ENCODE results near the gene NCOR2.

NCOR2 gene

DNA sequence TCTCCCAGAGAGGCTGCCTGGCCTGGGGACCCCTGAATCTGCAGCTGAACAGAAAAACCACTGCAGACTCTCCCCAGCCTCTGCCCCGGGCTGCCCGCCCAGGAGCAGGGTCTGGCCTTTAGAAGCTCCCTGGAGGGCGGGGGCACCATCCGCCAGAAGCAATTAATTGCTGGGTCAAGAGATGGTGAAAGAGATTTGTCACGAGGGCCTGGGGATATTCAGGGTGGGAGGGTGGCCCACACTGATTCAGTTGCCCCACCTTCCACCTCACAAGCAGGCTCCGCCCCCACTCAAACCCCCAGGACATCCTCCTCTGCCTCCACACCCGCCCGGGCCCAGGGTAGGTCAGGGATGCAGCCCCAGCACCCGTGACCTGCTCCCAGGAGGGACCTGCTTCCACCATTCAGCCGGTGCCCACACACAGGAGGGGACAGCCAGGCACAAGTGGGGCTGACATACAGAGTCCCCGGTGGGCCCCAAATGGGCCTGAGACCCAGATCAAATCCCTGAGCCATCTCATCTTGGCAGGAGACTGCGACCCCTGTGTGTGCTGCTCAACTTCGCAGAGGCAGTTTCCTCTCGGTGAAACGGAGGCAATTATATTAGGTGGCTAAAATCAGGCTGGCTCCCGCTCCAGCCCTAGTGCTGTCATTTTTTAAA, 23.0 kb downstream of the NCOR2 start:
- no peak for DNase-seq (ENCODE audit: low read depth)

DNA sequence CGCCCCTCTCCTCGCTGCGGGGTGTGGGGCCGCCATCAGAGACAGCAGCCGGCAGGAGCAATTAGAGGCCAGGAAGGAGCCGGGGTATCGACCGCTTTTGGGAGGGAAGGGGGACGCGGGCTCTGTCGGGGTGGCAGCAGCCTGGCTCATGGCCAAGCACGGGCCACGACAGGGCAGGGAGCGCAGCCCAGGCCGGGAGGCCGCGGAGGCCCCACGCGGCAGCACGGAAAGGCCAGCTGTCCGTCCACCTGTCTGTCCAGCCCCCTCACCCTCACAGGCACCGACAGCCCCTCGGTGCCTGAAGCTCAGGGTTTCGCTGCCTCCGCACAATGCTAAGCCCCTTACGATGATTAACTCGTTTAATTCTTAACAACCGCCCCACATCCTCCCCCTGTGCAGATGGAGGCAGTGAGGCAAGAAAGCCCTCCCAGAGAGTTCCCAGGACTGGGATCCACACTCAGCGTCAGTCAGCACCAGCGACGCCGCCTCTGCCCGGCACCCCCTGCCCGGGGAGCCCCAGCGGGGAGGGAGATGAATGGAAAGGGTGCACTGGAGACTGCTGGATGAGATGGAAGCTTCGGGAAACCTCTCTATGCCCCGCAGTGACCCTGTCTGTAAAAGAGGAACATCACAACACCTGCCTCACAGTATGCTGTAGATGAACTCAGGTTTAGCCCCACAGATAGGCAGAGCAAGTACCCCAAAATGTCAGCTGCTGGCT, 23.7 kb downstream of the NCOR2 start:
- DNase-seq (ENCODE audit: low read depth): no peak

DNA sequence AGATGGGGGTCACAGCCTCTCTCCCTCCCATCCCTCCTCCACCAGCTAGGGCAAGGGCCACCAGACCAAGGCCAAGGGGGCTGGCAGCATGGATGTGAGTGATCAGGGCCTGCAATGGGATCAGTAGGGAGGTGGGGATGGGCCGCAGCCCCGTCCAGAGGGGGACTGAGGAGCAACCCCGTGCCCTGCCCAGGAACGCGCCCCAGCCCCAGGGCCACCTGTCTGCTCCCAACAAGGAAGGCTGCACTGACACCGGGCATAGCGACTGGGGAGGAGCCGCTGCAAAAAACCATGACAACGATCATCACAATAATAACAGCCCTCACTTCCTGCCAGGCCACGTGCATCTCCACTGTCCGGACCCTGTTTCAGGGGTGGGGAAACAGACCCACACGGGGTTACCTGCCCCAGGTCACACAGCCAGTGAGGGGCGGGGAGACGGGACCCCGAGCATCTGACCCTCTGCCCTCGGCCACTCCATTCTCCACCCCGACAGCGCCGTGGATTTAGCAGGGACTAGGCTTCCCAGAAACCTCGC, 24.3 kb downstream of the NCOR2 start:
- peak; percentile 18 for DNase-seq (ENCODE audit: low read depth)

DNA sequence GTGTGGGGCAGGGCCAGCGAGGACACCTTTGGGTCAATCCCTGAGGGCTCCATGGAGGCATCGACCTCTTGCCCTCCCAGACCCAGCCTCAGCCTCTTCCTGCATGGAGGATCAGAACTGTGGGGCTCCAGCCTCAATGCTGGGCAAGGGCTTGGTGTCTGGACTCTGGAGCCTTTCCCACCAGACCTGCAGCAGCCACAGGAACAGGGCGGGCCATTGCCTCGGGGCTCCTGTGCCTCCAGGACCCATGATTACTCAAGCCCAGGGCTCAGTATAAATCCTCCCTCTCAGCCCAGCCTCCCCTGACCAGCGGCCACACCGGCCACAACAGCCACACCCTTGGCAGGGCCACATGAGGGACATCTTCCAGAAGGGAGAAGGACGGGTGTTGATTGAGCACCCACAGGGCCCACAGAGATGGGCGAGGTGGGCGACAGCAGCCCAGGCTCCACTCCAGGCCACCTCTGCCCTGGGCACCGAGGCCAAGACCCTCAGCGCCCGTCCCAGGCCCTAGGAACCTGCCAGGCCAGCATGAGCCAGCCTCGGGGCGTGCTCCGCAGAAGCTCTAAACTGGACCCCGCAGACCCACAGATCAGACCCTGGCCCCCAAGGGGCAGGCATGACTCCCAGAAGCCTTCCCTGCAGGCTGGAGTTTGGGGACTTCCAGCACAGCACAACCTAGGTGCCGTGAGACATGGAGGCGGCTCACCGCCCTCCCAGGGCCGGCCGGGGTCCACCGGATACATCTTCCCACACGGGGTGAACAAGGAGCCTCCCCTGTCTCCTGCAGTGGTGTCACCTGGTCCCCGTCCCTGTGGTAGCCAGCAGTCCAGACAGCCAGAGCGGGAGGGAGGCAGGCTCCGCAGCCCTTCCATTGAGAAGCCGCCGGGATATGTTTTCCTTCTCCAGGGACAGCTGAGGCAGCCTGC, 25.1 kb downstream of the NCOR2 start:
- no peak for DNase-seq (ENCODE audit: low read depth)

DNA sequence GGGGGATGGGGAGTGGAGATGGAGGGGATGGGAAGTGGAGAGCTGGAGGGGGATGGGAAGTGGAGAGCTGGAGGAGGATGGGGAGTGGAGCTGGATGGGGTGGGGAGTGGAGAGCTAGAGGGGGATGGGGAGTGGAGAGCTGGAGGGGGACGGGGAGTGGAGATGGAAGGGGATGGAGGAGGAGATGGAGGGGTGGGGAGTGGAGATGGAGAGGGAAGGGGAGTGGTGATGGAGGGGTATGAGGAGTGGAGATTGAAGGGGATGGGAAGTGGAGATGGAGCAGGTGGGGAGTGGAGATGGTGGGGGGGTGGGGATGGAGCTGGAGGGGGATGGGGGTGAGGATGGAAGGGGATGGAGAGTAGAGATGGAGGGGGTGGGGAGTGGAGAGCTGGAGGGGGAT, 26.1 kb downstream of the NCOR2 start:
- DNase-seq (ENCODE audit: low read depth): no peak

DNA sequence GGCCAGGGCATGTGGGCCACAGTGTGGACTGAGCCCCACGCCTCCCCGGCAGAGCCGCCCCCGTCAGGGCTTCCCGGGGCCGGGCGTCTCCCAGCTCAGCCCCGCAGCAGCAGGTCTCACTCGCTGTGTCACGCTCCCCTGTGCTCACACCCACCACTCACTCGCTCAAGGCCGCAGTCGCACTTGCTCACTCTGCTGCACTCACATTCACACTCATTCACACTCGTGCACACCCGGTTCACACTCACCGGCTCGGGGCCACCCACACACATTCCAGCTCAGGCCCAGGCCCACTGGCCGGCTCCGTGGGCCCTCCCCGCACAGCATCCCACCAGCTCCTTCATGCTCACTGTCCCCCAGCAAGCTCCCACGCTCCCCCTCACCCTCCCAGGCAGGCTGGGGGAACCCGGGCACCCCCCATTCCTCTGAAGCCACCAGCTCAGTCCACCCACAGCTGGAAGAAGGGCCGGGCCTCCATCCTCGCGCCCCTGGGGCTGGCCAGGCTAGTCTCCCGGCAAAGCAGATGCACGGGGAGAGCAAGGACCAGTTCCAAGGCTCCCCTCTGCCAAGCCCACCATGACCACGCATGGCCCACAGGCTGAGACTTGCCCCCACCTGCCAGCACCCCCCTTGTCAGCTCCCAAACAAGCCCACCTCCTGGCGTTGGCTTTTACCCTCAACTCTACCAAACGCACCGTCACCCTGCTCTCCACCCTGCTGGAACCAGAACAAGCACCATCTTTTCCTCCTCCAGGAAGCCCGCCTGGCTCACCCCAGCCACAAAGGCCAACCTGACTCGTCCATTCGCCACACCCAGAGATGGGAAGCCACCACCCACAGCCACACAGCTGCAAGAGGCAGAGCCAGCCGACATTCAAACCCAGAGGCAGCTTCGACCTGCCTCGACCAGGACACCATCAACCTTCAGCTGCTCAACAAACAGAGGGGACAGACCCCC, 28.0 kb downstream of the NCOR2 start:
- no peak for DNase-seq (ENCODE audit: low read depth)

DNA sequence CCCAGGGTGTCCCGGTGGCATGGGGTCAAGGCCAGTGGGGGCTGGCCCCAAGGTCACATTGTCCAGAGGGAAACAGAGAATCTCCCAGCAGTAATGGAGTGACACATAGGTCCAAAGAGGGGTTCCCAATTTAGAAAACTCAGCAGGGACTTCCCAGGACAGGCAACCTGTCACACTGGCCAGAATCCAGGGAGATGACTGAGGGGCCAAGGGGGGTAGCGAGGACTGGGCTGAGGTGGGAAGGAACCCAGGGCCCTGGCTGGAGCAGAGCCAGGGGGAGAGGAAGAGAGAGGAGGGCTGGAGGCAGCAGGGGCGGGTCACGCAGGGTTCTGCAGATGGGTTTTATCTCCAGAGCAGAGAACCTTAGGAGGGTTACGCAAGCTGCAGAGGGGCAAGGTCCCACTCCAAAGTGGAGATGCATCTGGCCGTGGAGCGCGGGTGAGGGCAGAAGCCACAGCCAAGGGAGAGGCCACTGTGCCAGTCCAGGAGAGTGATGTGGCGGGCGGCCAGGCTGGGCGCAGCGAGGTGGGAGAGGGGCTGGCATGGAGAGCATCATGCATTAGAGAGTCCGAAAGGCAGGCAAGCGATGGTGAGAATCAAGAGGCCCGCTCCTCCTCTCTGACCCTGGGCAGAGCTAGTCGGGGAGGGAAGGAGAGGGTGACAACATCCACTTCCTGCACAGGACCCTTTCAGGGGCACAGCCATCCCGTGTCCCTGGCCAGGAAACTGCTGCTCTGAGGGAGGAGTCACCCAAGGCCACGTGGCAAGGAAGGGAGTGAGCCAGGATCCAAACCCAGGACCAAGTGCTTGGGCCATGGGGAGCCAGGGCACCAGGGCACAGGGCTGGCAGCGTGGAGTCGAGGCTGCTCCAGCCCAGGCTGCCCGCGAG, 29.0 kb downstream of the NCOR2 start:
- DNase-seq (ENCODE audit: low read depth): no peak

DNA sequence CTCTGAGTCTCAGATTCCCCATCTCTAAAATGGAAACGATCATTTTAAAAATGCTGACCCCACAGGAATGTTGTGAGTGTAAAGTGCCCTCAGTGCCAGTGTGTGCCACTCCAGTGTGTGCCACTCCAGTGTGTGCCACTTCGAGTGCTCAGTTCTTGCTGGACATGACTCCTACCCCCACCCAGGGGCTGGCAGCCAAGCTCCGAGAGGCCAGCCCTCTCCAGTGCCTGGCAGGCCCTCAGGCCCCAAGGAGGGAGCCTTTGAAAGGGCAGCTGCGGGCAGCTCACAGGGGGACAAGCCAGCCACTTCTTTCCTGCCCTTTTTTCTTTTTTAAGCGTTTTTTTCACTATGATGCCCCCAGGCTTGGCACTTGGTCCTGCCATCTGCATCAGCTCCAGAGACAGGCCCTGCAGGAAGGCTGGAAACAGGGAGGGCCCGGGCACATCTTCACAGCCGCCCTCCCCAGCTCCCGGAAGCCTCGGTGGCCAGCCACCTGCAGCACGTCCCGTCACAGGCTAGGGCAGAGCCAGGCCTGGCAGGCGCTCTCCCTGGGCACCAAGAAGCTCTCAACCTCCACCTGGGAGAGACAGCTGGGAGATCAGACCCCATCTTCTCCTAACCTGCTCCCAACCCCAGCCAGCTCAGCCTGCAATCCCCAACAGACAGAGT, 29.8 kb downstream of the NCOR2 start:
- no peak for DNase-seq (ENCODE audit: low read depth)

DNA sequence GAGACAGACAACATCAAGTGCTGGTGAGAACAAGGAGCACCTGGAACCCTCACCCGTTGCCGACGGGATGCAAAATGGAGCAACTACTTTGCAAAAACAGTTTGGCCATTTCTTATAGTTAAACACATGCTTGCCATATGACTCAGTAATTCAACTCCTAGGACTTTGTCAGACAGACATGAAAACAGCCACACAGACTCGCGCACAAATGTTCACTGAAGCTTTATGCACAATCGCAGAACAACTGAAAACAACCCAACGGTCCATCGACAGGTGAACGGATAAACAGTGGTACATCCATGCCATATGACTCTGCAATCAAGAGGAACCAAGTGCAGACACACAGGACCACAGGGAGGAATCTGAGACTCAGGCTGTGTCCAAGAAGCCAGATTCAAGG, 30.8 kb downstream of the NCOR2 start:
- DNase-seq (ENCODE audit: low read depth): no peak

DNA sequence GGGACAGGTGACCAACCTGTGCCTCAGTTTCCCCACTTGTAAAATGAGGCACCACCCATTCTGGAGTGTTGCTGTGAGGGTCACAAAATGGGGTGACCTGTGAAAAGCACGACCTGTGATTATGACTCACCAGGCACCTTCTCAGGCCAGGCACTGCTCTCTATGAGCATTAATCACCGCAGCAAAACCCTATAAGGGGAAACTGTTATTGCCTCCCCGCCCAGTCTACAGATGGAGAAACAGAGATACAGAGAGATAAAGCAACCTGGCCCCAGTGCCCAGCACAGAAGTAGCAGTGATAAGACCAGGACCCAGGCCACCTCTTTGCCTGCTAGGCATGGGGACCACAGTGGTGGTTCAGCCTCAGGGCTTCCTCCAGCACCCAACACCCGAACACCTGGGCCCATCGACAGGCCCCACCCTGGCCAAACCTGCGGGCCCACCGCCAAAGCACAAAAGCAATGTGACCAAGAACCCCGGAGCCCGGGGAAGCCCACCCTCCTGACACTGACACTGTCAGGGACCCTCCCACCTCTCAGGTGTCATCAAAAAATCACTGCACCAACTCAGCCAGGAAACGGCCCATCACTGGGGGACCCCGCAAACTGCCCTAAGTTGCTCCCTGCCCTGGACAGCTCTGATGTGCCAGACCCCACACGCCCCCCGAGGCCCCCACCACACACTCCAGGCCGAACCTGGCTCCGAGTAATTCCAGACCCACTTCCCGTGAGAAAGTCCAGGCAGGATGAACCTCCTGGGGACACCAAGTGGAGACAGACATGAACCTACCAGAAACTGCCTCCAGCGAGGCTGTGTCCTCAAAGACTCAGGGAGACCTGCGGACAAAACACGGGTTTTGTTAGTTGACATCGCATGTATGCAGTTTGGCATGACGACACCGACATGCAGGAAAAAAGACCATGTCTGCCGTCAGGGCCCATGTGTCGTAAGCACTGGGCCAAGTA, 32.4 kb downstream of the NCOR2 start:
- DNase-seq (ENCODE audit: low read depth): no peak

DNA sequence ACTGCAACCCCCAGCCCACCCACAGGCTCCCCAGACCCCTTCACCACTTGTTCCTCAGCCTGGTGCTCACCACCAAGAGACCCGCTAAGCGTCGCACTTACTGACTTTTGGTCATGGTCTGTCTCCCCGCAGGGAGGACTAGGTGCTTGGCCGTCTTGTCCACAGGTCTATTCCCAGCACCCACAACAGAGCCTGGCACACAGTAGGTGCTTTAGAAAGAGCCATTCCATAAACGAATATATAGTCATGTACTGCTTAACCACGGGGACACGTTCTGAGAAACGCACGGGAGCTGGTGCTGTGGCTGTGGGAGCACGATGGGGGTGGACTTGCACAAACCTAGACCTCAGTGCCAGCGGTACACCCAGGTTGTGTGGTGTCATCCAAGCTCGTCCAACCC, 34.0 kb downstream of the NCOR2 start:
- DNase-seq (ENCODE audit: low read depth): no peak

DNA sequence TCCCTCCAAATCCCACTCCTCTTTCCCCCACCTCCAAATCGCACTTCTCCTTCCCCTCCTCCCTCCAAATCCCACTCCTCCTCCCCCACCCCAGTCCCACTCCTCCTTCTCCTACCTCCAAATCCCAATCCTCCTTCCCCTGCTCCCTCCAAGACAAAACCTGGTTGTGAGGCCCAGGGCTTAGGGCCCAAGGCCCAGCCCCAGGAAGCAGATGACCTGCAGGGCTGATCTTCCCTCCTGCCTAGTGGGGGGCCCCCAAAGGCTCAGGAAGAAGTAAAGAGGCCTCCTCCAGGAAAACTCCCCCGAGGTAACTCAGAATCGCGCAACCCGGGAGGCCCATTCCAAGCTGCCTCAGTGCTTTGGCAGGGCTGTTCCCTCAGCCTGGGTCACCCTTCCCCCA, 34.4 kb downstream of the NCOR2 start:
- no peak for DNase-seq (ENCODE audit: low read depth)

DNA sequence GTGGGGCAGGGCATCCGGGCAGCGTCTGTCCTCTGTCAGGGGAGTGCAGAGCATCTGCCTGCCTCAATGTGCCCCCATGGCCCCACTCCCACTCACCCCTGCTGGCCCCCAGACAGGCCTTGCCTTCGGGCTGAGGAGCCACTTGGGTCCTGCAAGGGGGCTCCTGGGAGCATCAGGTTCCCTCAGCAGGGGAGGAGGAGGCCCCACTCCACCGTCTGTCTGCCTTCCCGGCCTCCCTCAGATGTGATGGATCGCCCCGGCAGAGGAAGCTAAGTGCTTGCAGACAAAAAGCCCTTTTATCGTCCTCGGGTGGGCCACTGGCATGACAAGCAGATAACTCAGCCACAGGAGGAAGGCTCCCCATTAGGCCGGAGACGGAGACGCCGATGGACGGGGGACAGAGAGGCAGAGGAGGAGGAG, 35.1 kb downstream of the NCOR2 start:
- no peak for DNase-seq (ENCODE audit: low read depth)

DNA sequence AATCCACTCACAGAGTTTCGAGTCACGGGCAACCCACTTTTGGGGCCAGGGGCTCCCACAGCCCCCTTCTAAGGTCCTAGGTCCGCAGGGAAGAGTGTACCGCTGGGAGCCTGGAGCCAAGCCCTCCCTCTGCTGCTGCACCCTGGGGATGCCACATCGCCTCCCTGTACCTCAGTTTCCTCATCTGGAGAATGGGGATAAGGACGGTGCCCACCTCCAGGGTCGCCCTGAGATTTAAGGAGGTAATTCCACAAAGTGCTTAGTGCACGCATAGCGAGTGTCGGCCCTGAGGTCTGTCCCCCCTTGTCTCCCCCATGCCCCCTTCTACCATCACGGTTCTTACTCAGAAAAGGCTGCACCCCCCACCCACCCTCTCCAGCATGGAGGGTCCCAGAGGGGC, 35.5 kb downstream of the NCOR2 start:
- DNase-seq (ENCODE audit: low read depth): no peak

DNA sequence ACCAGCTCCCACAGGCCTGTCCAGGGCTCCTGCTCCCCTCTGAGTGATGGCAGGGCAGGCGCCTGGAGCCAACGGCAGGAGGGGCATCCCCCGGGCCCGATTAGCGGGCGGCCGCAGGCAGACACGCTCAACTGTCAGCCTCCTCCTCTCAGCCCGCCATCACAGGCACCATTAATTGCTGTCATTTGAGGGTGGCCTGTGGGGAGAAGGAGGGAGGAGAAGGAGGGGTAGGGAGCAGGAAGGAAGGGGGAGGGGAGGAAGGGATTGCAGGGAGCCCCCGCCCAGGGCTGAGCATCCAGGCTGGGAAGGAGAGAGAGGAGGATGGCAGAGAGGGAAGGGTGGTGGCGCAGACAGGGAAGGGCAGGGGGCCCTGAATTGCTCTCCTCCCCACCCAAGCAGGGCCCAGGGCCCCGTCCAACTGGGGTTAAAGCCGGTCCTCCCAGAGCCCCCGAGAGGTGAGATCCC, 36.1 kb downstream of the NCOR2 start:
- DNase-seq (ENCODE audit: low read depth): no peak

DNA sequence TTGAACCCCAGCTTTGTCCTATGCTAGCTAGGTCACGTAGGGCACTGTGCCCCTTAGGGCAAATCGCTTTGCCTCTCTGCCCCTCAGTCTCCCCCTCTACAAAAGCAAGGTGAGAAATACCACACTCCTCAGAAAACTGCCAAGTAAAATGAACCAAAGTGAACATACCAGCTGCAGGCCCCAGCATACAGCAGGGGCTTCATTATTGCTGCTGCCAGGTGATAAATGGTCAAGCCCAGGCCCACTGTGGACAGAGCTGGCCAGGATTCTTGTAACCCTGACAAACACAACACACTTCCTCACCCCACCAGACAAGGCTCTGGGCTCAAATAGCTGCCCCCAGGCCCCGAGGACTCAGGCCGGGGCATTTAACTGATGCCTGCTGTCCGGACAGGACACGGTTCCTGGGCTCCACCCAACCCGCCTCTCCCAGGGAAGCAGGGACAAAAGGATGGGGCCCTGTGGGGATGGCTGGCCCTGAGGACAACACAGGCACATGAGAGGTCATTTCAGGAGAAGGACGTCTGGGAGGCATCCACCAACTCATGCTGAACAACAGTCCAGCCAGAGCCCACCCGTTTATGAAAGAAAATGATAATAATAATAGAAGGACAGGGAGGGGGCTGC, 36.7 kb downstream of the NCOR2 start:
- no peak for DNase-seq (ENCODE audit: low read depth)

DNA sequence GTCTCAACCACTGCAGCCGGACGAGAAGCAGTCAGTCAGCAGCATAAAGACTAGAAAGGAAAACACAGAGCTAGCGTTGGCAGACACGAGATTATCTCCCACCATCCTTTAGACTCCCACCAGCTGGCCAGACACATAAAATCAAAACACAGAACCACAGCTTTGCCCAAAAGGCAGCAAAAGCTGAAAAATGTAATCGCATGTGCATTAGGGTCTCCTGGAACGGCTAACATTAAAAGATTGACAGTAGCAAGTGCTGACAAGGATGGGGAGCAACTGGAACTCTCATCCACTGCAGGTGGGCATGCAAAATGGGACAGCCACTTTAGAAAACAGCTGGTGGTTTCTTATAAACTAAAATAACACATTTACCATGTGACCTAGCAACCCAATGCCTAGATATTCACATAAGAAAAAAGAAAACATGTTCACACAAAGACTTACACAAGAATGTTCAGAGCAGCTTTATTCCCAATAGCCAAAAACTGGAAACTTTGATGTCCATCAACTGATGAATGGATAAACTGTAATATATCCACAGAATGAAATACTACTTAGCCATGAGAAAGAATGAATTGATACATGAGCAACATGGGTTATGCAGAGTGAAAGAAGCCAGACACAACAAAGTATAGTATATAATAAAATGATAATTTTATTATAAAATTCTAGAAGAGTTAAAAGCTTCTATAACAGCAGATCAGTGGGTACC, 37.7 kb downstream of the NCOR2 start:
- DNase-seq (ENCODE audit: low read depth): no peak

Data from T follicular helper cell (primary cell).